Endothelial cell (in vitro differentiated cells): ENCODE results near the gene HNRNPM. TPM values are rescaled to one million over a fixed set of nuclear protein-coding genes. Genes with fewer than 3 reads are reported as not detected.

Source experiments
- DNase-seq: peaks from one replicate; pipeline ENCODE4 v3.0.0; 2021; ENCODE audit warnings: low spot score
- H3K27ac Mint-ChIP-seq: one replicate; pipeline ENCODE4 v1.8.0; 2021; ENCODE audit warnings: mixed read lengths, inconsistent platforms; ENCODE audit not compliant: unreplicated experiment
- H3K27me3 Mint-ChIP-seq: one replicate; pipeline ENCODE4 v1.8.0; 2021; ENCODE audit warnings: mild to moderate bottlenecking, moderate library complexity, mixed read lengths, inconsistent platforms; ENCODE audit not compliant: unreplicated experiment
- H3K36me3 Mint-ChIP-seq: one replicate; pipeline ENCODE4 v1.8.0; 2021; ENCODE audit warnings: mild to moderate bottlenecking, low read depth, mixed read lengths, inconsistent platforms; ENCODE audit not compliant: unreplicated experiment
- H3K4me1 Mint-ChIP-seq: one replicate; pipeline ENCODE4 v1.8.0; 2021; ENCODE audit warnings: mild to moderate bottlenecking, mixed read lengths, inconsistent platforms; ENCODE audit not compliant: unreplicated experiment
- H3K4me3 Mint-ChIP-seq: one replicate; pipeline ENCODE4 v1.8.0; 2021; ENCODE audit warnings: mild to moderate bottlenecking, mixed read lengths, inconsistent platforms; ENCODE audit not compliant: unreplicated experiment
- H3K9me3 Mint-ChIP-seq: one replicate; pipeline ENCODE4 v1.8.0; 2021; ENCODE audit warnings: mixed read lengths, inconsistent platforms; ENCODE audit not compliant: unreplicated experiment
- total RNA-seq: library from RNA; stranded (reverse); fragmentation: NEBNext Ultra II Directional; extraction: Animal tissue kit (Norgen Biotek cat#: 25700); gene quantifications from one replicate; pipeline ENCODE4 v1.2.1, GENCODE V29; 2021; ENCODE audit not compliant: unreplicated experiment
- TF ChIP-seq, protein P1 (sequence below): fragments of 200-600 bp; sonication (generic); IDR thresholded peaks from one replicate; pipeline ENCODE4 v1.5.0; 2021; ENCODE audit warnings: antibody characterized with exemption; ENCODE audit not compliant: unreplicated experiment

Gene HNRNPM
- total RNA-seq, 1 donor from 2014 or later = 223 TPM

DNA sequence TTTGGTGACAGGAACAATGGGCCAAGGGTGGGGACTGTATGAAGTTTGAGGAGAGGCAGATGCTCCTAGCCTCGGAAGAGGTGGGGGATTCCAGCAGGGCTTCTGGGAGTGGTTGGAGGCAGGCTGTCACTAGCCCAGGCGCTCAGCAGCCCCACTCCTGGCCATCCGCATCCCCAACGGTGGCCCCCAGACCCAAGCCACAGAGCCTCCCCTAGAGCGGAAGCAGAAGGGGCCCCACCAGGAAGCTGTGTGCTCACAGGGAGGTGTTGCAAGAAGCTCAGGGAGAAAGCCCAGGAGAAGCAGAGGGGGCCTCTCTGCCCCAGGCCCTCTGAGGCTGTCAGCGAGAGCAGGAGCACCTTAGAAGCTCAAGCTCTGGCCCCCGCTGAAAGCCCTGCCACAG lies 49.4 kb downstream of the HNRNPM start:
- TF ChIP-seq, protein P1, sequence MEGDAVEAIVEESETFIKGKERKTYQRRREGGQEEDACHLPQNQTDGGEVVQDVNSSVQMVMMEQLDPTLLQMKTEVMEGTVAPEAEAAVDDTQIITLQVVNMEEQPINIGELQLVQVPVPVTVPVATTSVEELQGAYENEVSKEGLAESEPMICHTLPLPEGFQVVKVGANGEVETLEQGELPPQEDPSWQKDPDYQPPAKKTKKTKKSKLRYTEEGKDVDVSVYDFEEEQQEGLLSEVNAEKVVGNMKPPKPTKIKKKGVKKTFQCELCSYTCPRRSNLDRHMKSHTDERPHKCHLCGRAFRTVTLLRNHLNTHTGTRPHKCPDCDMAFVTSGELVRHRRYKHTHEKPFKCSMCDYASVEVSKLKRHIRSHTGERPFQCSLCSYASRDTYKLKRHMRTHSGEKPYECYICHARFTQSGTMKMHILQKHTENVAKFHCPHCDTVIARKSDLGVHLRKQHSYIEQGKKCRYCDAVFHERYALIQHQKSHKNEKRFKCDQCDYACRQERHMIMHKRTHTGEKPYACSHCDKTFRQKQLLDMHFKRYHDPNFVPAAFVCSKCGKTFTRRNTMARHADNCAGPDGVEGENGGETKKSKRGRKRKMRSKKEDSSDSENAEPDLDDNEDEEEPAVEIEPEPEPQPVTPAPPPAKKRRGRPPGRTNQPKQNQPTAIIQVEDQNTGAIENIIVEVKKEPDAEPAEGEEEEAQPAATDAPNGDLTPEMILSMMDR = no peak
- Mint-ChIP-seq H3K27ac (no peak overlapping the region), H3K4me1 (no peaks in the 10 kb centered on the region), H3K36me3 (no peaks in the 10 kb centered on the region), H3K9me3 (no peaks in the 10 kb centered on the region), H3K27me3 (peaks cover 3% of the 10 kb centered on the region), H3K4me3 (no peak overlapping the region)
- no peak for DNase-seq

- Mint-ChIP-seq H3K27me3 (peaks cover 7% of the 10 kb centered on the region), H3K36me3 (no peaks in the 10 kb centered on the region), H3K4me1 (peaks cover 3% of the 10 kb centered on the region), H3K4me3 (no peak overlapping the region), H3K27ac (no peak overlapping the region), H3K9me3 (no peaks in the 10 kb centered on the region)
- no peak for DNase-seq
- TF ChIP-seq, protein P1 = no peak
Measured at GRCh38 chr19:8498295-8498694, 53.5 kb downstream of the HNRNPM start.

DNA sequence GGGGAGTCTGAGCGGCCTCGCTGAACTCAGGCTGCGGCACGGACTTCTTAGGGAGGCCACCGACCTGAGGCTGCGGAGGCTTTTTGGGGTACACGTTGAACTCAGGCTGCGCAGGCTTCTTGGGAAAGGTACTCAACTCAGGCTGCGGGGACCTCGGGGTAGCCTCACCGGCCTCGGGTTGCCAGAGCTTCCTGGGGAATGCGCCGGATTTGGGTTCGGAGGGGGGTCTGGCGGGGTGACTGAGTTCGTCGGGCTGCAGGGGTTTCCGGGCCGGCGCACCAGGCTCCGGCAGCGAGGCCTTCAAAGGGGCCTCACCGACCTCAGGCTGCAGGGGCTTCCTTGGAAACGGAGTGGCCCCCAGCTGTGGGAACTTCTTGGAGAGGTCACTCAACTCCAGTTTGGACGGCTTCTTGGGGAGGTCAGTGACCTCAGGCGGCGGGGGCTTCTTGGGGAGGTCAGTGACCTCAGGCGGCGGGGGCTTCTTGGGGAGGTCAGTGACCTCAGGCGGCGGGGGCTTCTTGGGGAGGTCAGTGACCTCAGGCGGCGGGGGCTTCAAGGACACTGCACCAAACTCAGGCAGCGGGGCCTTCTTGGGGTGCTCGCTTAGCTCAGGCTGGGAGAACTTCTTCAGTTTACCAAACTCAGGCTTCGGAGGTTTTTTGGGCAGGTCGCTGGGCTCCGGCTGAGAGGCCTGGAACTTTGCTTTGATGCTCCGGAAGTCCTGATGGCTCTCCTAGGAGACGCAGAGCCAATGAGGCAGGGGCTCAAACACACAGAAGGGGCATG lies 54.5 kb downstream of the HNRNPM start:
- no peaks in the 10 kb centered on the region for H3K9me3 Mint-ChIP-seq
- H3K27ac Mint-ChIP-seq = no peak overlapping the region
- no peak for DNase-seq
- H3K36me3 Mint-ChIP-seq = no peaks in the 10 kb centered on the region
- H3K4me3 Mint-ChIP-seq = no peak overlapping the region
- peaks cover 3% of the 10 kb centered on the region for H3K4me1 Mint-ChIP-seq
- H3K27me3 Mint-ChIP-seq = peaks cover 8% of the 10 kb centered on the region
- TF ChIP-seq, protein P1 = no peak

DNA sequence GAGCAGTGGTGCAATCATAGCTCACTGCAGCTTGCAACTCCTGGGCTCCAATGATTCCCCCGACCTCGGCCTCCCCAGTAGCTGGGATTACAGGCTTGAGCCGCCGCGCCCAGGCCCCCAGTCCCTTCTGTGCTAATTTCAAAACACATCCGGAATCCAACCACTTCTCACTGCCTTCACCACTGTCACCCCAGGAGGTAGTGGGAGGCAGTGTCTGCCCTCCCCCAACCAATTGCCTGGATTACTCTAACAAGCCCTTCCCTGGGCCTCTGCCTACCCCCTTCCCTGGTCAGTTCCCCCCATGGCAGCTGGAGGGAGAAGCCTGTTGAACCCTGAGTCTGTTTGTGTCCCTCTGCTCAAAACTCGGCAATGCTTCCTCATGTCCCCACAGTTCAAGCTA lies 55.4 kb downstream of the HNRNPM start:
- no peak overlapping the region for H3K4me3 Mint-ChIP-seq
- TF ChIP-seq, protein P1 = no peak
- no peak for DNase-seq
- H3K4me1 Mint-ChIP-seq = peaks cover 3% of the 10 kb centered on the region
- no peaks in the 10 kb centered on the region for H3K9me3 Mint-ChIP-seq
- no peaks in the 10 kb centered on the region for H3K36me3 Mint-ChIP-seq
- peaks cover 8% of the 10 kb centered on the region for H3K27me3 Mint-ChIP-seq
- peak overlapping the region; percentile 65 for H3K27ac Mint-ChIP-seq

GRCh38 chr19:8501516-8501915 lies 56.7 kb downstream of the HNRNPM start:
- Mint-ChIP-seq H3K27ac (no peak overlapping the region), H3K27me3 (peaks cover 8% of the 10 kb centered on the region)

More at GRCh38 chr19:8501516-8501915, 56.7 kb downstream of the HNRNPM start:
- Mint-ChIP-seq H3K9me3 (no peaks in the 10 kb centered on the region), H3K36me3 (no peaks in the 10 kb centered on the region), H3K4me3 (no peak overlapping the region), H3K4me1 (peaks cover 3% of the 10 kb centered on the region)
- no peak for DNase-seq
- TF ChIP-seq, protein P1 = no peak
